Stimulated activated CD4-positive, alpha-beta T cell treated with anti-CD3 and anti-CD28 coated beads, Interleukin-1b, Interleukin-23, amount 100 ng/mL, for 1 hour (primary cell): ENCODE results near the gene GMCL2.
"Not testable (repeated sequence)": the region's sequence is repeated elsewhere in the genome, so short reads cannot be mapped to it uniquely, and the experiment has no call there.

ENCODE experiments used
- DNase-seq, 2 donors: peaks; one replicate each; pipeline ENCODE4 v3.0.0-alpha.2; 2020; ENCODE audit warnings: low read depth in 2 of 2

GMCL2 gene

DNA sequence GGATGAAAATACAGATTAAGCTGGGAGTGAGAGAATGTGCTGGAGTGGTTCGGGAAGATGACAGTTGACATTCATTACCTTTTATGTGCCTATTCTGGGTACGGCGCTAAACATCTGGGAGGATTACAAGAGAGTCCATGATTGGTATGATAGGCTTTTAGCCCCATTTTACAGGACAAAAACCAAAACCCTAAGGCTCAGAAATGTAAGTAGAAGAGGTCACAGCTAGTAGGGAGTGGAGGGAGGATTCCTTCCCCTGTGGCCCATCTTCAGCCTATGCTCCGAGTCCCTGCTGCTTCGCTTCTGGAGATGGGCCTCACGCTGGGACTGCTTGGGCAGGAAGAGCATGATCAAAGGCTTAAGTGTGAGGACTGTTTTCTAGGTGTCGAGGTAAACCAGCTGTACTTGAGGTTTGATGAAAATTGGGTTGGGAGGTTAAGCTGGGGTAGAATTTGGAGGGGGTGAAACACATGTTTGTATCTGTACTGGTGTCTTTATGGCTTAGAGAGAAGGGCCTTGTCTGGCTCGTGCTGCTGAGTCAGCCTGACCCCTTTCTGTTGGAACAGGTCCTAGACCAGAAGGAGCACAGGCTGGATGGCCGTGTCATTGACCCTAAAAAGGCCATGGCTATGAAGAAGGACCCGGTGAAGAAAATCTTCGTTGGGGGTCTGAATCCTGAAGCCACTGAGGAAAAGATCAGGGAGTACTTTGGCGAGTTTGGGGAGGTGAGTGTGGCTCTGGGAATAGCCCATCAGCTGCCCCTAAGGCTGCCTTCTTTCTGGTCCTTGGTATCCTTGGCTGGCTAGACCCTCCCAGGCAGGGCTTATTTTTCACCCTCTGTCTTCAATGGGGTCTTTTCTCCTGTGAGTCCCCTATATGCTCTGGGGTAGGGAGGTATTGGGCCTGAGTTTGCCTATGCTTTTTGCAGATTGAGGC, 19.3 kb upstream of the GMCL2 start:
- DNase-seq: no peak

DNA sequence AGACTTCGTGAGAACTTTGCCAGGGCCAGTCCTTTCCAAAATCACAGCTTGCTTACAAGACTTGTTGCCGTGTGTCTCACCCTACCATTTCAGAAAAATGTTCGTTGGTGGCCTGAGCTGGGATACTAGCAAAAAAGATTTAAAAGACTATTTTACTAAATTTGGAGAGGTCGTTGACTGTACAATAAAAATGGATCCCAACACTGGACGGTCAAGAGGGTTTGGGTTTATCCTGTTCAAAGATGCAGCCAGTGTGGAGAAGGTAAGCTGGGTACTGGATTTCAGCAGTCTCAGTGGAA, 18.5 kb upstream of the GMCL2 start:
- no peak for DNase-seq

DNA sequence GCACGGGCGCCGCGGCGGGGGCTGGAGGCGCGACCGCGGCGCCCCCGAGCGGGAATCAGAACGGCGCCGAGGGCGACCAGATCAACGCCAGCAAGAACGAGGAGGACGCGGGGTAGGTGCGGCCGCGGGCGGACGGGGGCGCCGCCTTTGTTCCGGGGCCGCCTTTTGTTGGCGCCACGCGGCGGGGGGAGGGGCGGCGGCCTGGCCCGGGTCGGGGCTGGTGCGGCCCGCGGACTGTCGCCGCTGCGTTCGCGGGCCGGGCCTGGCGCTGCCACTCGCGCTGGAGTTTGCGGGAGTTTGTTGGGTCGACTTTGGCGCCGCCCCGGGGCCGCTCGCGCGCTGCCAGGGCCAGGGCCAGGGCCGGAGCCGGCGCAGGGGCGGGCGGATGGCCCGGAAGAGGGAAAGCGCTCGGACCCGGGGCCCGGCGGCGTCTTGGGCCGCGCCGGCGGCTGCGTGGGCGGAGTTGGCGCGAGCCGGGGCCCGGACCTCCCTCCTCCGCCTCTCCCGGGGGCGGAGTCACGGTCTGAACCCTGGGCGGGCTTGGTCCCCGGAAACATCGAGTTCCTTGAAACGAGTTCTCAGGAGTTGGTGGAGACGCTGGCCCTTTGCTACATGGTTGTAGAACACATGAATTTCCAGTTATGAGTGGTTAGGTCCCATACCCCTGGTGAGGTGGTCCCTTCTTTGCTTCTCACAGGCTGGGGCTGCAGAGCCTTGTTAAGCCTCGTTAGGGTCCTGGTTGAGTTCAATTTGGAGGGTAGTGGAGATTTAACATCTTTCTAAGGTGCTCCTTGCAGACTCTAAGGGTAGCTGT, 18.0 kb upstream of the GMCL2 start:
- peak; percentile 35 to 40 for DNase-seq

DNA sequence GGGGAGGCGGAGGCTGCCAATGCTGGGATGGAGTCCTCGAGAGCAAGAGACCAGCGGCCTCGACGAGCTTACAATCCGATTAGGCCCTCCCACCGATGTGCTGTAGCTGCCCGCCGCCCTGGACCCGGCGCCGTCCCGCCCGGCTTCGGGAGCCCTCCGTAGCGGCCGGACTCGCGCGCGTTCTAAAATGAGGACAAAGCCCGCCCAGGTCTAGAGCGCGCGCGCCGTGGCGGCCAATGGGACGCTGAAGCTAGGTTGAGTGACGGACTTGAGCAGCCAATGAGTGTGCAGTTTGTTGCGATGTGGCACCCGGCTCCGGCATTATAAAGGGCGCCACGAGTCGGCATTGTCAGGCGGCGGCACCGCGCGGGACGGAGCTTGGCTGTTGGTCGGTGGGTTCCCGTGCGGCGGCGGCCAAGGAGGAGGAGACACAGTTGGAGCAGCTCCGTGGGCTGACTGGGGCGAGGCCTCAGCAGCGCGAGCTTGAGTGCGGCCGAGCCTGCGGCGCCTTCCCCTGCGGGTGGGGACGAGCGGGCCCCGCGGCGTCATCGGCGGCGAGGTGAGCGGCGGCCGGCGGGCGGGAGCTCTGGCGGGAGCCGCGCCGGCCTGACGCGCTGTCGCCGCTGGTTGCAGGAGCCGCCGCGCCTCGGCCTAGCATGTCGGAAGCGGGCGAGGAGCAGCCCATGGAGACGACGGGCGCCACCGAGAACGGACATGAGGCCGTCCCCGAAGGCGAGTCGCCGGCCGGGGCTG, 17.2 kb upstream of the GMCL2 start, which contains the start of gene HNRNPAB:
TSS of gene HNRNPAB (plus strand) at position 352 of the 753 bp plus-strand sequence. CDS start at position 657, 305 bp downstream.
- DNase-seq: peak; percentile 93 to 97

DNA sequence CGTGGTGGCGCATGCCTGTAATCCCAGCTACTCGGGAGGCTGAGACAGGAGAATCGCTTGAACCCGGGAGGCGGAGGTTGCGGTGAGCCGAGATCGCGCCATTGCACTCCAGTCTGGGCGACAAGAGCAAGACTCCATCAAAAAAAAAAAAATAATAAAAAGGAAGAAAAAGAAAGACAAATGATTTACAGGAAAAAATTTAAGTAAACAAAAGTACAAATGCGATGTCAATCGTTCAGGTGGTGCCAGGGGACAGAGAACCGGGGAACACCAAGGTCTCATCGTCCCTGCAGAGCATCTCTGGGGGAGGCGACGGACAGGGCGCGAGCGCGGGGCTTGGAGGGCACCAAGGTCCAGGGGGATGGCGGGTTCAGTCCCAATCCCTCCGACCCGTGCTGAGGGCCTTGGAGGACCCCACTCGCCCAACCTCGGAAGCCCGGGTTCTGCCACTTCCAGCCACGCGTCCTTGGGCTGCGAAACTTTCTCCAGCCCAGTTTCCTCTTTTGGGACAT, 16.6 kb upstream of the GMCL2 start:
- DNase-seq: no peak

DNA sequence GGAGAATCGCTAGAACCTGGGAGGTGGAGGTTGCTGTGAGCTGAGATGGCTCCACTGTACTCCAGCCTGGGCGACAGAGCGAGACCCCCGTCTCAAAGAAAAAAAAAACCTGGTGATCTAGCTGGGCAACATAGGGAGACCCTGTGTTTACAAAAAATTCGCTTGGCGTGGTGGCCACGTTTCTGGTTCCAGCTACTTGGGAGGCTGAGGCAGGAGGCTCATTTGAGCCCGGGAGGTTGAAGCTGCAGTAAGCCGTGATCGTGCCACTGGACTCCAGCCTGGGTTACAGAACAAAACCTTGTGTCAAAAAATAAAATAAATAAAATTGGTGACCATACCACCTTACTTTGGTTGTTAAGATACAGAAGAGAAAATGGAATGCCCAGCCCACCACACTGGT, 15.4 kb upstream of the GMCL2 start:
- DNase-seq: no peak

DNA sequence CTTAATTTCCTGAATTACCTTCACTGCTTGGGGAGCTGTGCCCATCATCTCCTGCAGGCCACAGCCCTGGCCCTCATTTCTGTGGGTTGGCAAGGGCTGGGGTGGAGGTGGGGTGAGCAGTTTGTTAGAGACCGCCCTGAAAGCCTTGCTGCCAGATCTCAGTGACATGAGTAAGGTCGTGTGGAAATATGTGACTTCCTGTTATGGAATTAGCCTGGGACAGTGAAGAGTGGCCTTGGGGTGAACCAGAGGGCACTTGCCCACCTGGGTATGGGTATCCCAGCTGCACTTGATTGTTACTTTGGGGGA, 14.7 kb upstream of the GMCL2 start:
- DNase-seq: no peak

DNA sequence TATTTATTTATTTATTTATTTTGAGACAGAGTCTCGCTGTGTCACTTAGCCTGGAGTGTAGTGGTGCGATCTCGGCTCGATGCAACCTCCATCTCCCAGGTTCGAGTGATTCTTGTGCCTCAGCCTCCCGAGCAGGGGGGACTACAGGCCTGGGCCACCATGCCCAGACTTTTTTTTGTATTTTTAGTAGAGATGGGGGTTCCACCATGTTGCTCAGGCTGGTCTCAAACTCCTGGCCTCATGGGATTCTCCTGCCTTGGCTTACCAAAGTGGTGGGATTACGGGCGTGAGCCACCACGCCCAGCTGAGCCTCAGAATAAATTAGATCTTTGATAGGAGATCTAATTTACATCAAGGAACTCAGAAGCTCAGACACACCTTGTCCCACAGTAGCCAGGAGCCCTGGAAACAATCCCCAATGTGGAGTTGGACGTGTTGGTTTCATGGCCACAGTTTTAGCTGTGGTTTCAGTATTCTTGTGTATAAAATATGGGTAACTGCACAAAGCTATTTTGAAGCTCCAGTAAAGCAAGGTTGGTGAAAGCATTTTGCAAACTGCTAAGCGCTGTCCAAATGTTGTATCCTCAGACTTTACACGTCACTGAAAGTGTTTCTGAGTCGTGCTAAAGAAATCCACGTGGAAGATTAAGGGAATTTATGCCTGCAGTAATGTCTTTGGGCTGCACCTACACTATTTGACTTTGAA, 14.2 kb upstream of the GMCL2 start:
- DNase-seq: no peak

DNA sequence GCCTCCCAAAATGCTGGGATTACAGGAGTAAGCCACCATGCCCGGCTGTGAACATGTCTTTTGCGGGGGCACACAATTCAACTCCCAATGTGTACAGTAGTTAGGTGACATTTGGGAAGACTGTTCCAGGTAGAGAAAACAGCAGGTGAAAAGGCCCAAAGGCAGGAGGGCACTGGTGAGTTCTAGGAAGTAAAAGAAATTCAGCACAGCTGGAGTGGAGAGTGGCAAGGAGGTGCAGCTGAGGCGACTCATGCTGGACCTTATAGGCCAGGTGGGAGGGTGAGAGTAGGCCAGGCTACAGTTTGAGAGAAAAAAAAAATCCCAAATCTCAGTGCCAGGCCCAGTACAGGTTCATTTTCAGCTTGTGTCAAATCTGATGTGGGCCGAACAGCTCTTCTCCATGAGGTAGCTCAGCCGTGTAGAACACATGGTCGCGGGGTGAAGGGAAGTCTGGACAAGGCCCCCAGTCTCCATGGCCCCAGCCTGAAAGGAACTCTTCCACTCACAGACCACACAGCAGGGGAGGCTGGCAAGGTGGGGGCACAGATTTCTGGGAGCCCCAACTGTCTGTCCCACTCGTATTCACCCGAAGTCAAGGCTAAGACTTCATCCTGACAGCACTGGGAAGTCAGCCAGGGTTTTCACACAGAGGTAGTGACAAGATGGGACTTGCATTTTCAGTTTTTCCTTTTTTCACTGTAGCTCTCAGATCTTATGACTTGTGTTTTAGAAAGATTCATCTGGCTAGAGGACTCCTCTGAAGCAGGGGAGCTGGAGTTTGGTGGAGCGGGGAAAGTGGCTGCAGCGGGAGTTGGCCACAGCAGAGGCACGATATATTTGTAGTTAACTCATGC, 12.6 kb upstream of the GMCL2 start:
- no peak for DNase-seq

DNA sequence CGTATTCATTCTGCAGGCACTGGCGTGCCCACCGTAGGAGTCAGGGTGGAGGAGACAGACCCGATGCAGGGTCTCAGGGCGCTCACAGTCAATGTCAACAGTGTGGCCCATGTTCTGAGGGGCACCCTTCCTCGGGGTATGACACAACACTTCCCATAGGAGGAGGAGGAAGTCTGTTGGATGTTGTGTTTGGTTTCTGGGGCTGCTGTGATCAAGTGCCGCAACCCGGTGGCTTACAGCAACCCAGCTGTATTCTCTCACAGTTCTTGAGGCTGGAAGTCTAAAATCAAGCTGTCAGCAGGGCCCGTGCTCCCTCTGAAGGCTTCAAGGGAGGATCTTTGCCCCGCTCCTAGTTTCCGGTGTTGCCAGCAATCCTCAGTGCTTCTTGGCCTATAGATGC, 11.5 kb upstream of the GMCL2 start:
- no peak for DNase-seq

DNA sequence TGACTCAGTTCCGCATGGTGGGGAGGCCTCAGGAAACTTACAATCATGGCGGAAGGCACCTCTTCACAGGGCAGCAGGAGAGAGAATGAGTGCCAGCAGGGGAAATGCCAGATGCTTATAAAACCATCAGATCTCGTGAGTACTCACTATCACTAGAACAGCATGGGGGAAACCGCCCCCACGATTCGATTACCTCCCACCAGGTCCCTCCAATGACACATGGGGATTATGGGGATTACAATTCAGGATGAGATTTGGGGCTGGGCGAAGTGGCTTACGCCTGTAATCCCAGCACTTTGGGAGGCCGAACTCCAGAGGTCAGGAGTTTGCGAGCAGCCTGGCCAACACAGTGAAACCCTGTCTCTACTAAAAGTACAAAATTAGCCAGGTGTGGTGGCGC, 11.0 kb upstream of the GMCL2 start:
- DNase-seq: not testable (repeated sequence)

DNA sequence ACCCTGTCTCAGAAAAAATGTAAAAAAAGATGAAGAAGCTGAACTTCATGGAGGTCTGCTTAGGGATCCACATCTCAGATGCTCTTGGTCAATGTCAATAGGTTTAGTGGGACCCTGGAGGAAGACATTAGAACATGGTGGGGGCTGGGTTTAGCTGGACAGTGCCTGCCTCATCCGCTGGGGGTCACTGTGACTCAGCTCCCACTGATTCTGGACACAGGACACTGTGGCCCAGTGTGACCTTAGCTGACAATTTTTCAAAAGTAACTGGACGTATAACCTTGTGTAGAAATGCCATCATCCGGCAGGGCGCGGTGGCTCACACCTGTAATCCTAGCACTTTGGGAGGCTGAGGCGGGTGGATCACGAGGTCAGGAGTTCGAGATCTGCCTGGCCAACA, 9.8 kb upstream of the GMCL2 start:
- no peak for DNase-seq

DNA sequence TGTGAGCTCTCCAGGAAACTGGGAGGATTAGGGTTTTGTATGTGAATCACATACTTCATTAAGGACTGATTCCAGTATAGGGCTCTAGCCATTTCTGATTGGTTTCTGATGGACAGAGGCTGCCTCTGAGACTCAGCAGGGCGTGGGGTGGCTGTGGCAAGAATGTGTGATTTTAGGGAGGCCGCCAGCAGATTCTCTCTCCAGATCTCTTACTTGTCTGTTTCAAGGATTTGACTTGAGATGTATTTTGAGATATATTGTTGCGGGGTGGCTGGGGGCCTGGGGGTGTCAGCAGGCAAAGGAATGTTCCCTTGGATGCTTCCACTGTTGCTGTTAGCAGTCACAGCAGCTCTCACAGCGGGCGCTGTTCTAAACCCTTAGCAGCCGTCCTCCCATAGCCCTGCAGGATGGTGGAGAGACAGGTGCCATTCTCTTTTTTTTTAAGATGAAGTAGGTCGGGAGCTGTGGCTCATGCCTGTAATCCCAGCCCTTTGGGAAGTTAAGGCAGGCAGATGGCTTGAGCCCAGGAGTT, 9.2 kb upstream of the GMCL2 start:
- no peak for DNase-seq

DNA sequence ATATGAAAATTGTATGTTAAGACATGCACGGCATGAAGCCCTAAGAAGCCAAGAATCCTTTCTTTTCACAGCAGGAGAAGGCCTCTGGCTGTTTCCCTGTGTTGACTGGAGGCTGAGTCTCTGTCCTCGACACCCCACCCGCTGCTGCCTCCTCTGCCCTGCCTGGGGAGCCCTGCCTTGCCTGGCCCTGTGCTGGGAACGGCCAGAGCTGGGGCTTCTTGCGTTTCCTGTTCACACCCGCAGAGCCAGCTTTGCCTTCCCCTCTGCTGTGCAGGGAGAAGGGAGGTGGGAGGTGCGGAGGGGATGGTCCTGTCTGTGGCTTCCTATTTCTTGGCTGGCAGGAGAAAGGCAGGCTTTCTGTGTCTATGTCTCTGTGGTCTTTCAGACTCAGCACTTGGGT, 6.9 kb upstream of the GMCL2 start:
- no peak for DNase-seq

DNA sequence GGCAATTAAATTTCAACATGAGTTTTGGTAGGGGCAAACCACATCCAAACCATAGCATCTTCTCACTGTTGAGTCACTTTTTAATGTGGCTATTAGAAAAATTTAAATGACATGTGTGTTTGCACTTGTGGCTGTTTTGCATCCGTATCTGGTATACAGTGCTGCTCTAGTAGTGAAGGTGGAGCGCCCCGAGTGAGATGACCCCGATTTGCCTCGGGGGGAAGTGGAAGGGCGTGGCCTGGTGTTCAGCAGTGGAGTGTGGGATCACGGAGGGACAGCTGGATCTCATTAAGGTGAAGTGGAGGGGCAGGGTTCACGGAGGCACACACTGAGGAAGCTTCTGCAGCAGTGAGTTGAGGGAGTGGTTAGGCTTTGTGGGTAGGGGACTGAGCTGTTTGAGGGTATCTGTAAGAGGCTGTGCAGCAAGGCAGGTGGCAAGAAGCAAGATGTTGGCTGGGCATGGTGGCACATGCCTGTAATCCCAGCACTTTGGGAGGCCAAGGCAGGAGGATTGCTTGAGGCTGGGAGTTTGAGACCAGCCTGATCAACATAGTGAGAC, 6.2 kb upstream of the GMCL2 start:
- no peak for DNase-seq

DNA sequence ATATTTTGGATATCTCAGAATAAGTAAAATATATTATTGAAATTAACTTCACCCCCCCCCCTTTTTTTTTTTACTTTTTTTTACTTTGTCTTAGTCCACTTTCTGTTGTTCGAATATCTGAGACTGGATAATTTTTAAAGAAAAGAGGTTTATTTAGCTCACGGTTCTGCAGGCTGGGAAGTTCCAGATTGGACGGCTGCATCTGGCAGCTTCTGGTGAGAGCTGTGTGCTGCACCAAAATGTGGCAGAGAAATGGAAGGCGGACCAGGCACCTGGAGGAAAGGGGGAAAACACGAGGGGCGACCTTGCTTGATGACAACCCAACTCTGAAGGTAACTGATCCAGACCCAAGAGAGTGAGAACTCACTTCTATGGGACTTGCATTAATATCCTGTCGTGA, 5.6 kb upstream of the GMCL2 start:
- DNase-seq: no peak

DNA sequence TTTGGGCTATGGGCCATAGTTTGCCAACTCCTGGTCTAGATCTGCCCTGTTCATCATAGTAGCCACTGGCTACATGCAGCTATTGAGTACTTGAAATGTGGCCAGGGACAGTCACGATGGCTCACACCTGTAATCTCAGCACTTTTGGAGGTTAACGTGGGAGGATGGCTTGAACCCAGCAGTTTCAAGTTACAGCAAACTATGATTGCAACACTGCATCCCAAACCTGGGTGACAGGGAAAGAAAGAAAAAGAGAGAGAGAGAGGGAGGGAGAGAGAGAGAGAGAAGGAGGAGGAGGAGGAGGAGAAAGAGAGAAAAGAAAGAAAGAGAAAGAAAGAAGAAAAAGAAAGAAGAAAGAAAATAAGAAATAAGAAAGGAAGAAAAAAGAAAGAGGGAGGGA, 5.1 kb upstream of the GMCL2 start:
- no peak for DNase-seq

DNA sequence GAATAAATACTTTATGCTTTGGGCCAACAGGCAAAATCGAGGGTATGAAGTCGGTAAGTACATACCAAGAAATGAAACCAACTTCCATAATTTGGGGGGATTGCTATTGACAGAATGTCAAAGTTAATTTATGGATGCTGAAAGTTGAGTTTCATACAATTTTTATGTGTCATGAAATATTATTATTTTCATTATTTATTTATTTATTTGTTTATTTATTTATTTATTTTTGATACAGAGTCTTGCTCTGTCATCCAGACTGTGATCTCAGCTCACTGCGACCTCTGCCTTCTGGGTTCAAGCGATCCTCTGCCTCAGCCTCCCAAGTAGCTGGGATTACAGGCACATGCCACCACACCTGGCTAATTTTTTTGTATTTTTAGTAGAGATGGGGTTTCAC, 4.5 kb upstream of the GMCL2 start:
- DNase-seq: no peak

DNA sequence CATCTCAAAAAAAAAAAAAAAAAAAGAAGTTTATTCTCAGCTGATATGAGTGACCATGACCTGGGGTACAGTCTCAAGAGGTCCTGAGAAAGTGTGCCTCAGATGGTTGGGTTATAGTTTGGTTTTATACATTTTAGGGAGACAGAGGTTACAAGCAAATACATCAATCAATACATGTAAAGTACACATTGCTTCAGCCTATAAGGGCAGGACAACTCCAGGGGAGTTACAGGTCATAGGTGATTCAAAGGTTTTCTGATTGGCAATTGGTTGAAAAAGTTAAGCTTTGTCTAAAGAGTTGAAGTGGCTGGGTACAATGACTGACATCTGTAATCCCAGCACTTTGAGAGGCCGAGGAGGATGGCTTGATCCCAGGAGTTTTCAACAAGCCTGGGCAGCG, 2.3 kb upstream of the GMCL2 start:
- DNase-seq: no peak

DNA sequence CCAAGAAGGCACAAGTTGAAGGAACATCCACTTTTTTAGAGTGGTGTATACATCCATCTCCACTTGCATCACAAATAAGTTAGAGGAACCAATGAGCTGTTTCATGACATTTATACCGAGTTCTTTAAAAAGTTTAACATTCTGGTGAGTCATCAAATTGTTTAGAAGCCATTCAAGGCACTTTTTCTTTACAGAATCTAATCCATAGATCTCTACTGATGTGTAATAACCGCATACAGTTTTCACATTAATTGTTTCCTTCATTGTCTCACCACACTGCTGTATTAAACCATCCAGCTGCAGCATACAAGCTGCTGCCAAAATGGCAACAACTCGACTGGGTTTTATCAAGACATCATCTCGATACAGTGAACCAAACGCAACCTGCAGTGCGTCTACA, 744 bp downstream of the GMCL2 start:
- DNase-seq: no peak
